HK-2 (cell line): Measurements from ENCODE around the gene ADCY5.

Experiments used
- DNase-seq: peaks from one replicate; pipeline ENCODE4 v3.0.0-alpha.2; 2018; ENCODE audit not compliant: unreplicated experiment

Gene ADCY5

DNA sequence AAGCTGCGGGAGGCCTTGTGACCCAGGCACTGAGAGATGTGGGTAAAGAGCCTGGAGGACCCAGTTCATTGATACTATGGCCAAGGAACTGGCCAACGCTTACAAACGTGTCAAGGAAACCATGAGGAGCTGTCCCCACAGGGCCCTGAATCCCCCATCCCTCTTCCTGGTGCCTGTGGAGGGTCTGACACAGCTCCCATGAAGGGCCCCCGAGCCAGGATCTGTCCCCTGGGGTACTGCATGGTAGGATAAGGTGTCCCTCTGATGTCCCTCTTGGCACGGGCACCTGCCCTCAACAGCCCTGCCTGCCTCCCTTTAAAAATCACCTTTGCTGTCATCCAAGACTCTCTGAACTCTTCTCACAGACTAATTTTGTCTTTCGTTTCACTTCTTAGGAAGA lies 122.4 kb downstream of the ADCY5 start:
- DNase-seq, result no peak

DNA sequence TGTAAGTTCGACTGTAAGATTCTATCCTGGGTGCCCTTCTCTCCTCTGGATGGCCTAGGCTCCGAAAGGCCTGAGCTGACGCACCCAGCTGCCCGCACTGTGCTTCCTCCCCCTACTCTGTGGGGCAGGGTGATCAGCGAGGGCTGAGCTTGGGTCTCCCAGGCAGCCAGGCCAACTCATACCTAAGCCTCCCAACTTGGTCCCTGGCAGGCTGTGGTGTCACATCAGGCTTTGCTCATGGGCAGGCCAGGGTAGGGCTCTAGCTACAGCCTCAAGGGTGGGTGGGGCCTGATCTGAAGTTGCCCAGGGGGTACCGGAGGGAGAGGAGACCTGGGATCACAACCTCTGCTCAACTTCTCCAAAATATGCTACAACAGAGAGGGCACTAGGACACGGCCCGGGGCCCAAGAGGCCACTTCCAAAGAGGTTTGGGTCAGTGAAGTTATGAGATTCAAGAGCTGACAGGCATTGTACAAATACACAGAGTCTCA lies 123.1 kb downstream of the ADCY5 start:
- no peak for DNase-seq

DNA sequence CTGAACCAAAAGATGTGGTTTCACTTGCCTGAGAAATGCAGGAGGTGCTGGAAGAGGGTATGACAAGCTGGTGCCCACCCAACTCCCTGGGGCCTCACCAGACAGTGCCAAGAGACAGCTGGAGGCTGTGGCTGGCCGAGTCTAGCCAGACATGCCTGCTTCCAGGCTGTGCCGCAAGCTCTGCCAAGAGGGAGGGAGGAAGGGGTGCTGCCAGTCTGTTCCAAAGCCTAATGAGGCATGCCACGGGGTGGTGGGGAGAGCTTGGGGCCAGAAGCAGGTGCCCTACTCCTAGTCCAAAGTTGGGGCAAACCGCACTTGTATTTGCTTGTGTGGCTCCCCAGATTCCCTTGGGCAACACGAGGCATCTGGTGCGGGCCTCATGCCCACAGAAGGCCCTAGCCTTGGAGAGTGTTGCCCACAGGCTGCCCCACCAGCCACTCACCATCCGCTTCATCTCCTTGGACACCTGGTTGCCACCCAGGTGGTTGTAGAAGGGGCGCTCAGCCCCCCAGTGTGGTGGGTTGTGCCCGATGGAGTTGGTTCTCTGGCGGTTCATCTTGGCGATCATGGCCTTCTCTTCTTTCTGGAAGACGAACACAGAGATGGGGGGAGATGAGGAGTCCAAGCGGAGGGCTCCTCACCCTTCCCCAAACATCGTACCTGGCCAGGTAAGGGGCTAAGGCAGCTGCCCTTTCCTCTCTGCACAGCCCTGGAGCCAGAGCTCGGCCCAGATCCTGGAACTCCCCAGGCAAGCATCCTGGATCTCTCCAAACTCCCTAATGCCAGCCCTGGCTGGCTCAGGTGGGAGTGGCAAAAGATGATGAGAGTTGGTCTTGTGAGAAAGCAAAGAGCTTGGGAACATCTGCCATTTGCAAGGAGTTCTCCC lies 123.8 kb downstream of the ADCY5 start:
- no peak for DNase-seq

DNA sequence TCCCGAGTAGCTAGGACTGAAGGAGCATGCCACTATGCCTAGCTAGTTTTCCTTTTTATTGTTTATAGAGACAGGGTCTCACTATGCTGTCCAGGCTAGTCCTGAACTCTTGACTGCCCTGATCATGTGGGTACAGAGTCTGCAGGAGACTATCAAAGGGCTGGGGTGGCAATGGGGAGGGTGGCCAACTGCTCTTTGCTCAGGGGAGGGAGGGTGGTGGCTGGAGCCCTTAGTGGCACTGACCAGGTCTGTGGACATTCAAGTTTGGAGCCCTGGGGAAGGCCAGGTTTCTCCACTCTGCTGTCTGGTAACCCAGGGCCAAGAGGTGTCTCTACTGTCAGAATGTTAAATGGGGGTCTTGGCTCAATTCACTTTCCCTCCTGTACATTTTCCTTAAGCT lies 125.1 kb downstream of the ADCY5 start:
- DNase-seq, result no peak

DNA sequence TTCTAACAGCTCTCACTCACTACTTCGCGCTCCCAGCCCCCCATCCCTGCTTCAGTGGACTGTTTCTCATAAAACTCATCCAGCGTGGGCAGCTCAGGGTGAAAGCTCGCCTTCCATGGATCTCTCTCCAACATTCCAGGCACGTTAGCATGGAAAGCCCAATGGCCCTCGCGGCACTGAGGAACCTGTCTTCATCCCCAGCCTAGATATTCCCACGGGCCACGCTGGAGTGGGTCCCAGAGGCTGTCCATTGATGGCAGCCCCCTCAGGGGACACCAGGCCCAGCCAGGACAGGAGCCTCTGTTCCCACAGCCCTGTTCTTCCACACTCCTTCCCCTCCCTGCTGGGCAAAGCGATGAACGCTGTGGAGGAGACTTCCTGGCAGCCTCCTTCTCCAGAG lies 126.0 kb downstream of the ADCY5 start:
- DNase-seq, result no peak

DNA sequence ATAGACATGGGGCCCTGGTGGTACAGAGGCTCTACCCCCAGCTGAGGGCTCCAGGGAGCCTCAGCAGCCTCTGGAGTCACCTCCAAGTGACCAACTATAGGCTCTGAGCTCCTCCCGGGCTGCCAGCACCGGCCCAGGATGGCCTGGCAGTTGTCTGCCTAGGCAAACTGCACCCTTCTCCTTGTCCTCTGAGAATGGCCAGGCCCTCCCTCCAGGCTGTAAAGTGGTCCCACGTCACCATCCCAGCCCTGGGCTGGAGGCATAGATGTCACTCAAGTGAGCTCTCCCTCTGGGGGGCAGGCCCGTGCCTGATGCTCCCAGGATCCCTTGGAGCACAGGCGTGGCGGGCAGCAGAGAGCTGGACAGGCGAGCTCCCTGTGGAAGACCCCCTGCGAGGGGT lies 127.1 kb downstream of the ADCY5 start:
- DNase-seq, result no peak

DNA sequence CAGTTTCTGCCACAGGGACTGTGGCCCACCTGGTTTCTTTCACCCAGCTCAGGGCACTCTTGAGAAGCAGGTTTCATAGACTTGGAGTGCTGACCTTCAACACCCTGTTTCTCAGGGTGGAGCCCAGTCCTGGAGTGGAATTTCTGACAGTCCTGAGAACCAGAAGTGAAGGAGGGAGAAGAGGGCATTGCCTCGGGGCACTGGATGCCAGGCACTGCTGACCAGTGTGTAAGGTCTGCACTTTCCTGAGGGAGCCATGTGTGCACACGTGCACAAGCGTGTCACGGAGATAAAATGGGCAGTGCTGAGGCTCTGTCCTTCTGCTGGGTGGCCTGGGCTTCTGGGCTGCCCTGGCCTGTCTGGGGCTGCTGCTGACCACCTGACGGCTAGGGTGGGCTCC lies 128.7 kb downstream of the ADCY5 start:
- DNase-seq, result no peak

DNA sequence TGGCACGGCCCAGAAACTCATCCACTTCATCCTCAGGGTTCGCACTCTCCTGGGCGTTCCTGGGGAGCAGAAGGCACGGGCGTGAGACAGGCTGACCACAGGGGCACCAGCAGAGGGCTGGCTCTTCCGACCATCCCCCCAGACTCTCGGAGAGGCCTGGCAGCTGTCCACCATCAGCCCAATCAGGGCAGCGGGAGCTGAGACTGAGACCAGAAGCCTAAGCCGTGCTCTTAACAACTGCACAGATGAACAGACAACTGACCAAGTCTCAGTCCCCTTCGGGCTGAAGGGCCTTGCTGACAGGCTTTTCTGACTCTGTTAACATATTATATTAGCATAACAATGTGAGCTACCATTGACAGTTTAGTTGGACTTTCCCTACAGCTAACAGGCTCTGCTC lies 129.1 kb downstream of the ADCY5 start:
- no peak for DNase-seq

DNA sequence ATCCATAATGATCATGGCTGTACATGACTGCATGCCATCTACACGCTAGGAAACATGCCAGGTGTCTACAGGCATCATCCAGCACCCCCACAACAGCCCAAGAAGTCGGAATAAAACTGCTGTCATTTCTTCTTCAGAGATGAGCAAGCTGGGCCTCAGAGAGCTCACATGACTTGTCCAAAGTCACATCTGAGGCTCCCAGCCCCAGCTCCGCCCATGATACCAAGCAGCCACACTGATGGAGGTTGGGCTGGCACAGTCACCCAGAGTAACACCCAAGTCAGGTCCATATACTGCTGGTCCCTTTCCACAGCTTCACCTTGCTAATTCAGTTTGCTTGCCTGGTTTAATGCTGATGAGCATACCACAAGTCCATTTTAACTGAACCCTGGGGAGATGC lies 130.5 kb downstream of the ADCY5 start:
- DNase-seq, result no peak

DNA sequence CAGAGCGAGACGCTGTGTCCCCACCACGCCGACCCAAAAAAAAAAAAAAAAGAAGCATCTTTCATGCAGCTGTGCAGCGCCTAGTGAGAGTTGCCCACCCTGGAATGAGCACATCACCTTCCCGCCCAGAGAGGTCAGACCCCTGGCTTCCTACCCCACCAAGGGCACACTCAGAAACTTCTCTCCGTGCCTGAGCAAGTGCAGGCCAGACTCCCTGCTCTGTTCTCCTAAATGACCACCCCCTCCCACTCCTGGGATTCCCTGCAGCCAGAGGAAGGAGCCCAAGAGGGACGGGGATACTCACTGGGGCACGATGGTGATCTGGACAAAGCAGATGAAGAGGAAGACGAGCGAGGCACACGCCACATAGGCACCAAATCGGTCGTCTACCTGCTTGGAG lies 131.2 kb downstream of the ADCY5 start:
- no peak for DNase-seq

DNA sequence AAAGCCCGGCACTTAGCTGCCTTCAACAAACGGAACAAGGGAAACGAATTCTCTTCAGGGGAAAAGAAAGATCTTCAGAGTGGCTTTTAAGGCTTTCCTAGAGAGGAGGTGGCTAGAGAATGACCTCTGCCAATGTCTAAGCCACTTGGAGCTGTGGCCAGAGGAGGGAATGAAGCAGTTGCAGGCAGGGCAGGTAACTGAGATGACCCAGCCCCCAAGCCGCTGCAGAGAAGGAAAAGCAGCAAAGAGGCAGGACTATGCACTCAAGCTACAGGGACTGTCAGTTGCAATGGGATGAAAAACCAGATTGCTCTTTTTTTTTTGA lies 133.7 kb downstream of the ADCY5 start:
- DNase-seq, result no peak

DNA sequence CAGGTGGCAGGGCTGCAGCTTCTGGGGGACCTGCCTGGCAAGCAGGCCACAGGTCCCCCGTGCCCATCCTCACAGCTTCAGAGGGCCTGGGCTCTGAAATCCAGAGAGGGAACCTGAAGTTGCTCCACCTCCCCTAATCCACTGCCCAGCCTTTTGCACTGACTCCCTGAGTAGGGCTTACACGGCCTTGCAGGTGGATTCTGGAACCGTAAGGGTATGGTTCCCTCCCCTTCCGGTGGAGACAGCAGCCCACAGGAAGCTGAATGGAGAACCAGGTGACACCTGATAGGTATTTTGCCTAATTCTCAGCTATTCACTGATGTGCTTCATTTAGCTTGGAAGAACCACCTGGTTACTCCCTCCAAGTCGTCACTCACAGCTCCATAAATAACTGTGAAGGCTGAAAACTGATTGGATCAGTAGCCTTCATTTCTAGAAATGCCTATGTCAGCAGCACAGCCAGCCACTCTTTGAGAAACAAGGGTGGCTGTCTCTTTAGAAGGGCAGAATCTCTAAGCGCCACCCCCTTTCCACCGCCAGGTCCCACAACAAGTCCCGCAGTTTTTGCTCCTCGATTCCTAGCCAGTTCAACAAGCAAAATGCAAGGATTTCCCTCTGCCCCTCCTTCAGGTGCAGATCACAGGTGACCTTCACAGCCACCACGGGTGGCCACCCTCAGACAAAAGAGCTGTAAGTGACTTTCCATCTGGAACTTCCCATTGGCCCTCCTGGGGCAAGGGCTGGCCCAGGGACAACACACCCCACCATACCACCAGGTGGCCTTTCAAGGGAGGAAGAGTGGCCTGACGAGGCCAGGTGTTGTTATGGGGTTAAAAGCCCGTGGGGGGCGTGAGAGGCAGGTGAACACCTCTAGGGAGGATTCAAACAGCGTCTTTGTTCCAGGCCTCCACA lies 134.3 kb downstream of the ADCY5 start:
- DNase-seq, result no peak

DNA sequence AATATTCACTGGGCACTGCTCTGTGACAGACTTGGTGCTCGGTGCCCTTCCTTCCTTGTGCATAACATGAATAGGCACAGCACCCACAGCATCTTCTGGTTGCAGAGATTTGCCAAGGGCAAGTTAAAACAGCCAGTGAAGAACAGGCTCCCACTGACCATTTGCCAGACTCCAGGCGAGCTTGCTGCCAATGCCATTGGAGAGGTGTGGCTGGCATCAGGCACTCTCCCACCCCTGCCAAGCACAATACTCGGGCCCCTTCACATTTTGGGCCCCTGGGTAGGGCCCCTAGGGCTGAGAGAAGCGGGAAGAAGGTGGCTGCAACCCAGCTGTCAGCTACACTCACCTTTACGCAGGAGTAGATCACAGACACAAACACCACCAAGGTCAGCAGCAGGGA lies 135.0 kb downstream of the ADCY5 start:
- no peak for DNase-seq

DNA sequence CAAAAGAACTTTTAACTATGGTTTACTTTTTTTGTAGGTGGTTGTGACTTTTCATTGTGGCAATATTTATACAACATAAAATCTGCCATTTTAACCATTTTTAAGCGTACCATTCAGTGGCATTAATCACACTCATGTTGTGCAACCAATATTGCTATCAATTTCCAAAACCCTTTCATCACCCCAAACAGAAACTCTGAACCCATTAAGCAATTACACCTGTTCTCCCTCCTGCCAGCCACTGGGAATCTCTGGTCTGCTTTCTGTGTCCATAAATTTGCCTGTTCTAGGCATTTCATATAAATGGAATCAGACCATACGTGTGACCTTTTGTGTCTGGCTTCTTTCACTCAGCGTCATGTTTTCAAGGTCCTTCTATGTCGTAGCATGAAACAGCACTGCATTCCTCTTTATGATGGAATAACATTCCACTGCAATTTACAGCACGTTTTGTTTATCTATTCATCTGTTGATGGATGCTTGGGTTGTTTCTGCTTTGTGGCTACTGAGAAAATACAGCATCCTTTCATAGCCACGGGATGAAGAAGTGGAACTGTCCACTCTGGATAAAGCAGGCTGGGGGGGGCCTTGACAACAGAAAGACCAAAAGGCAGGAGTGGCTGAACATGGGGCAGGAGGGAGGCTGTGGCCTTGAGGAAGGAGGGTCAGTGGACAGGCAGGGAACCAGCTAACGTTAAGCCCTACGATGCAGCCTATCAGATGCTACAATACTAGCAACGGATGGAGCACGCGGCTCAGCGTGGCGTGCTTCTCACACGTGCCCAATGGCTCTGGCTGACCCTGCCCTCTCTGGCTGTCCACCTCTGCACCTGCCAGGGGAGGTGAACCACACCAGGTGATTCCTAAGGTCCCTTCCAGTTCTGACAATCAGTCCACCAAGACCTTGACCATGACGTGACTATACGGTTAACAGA lies 136.3 kb downstream of the ADCY5 start:
- no peak for DNase-seq

DNA sequence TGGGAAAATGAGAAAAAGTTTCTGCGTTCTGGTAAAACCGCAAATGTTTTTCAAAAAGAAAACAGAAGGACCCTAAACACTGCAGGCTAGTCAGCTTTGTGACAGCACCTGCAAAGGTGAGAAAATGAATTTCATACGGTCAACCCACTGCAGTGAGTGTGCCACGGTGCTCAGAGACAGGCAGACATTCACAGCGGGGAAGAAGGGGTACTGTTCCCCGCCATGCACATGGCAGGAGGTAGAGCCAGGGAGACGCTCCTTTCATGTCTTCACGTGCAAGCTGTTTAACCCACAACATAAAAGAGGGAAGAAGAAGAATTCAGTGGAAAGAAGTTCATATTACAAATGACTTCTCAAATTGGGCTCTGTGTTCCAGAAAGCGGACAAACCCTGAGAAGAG lies 137.7 kb downstream of the ADCY5 start:
- no peak for DNase-seq

DNA sequence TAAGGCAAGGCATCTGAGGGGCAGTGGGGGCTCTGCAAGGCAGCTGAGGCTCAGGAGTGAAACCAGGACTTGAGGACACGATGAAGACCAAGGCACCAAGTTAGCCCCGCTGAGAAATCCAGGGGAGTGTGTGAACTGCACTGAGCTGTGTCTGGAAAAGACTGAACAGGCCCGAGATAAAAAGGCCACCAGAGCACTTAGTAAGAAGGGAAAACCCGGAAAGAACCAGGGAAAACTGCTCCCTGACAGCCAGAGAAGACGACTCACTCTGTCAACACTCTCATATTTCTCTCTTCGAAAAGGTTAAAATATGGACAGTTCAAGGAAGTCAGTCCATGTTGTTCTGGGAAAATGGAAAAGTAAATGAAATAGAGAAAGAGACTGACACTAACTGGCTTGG lies 138.1 kb downstream of the ADCY5 start:
- no peak for DNase-seq

DNA sequence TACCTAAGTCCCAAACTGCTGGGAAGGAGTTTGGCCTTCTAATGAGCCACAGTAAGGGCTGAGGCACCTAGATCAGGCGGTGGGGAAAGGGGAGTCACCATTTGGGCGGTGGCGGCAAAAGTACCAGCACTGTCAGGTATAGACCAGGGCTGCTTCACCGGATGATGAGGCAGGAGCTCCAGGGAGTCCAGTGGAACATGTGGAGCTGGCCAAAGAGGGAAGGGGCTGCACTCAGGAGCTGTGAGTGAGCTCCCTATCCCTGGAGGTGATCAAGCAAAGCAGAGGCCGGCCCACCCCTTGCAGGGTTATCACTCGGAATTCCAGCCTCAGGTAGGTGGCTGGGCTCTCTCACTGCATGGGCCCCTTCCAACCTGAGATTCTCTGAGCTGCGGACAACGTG lies 138.7 kb downstream of the ADCY5 start:
- DNase-seq, result no peak

DNA sequence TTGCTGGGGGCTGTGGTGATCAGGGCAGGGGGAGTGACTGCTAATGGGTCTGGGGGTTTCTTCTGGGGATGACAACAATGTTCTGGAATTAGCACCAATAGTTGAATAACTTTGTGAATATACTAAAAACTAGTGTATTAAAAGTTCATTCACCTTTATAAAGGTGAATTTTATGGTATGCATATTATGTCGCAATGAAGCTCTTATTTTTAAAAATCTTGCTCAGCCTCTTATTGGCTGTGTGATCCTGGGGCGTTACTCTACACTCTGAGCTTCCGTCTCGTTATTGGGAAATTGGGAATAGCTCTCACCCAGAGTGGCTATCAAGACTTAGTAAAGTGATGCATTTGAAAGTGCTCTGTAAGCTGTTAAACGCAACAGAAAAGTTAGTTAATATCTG lies 141.8 kb downstream of the ADCY5 start:
- DNase-seq, result no peak

DNA sequence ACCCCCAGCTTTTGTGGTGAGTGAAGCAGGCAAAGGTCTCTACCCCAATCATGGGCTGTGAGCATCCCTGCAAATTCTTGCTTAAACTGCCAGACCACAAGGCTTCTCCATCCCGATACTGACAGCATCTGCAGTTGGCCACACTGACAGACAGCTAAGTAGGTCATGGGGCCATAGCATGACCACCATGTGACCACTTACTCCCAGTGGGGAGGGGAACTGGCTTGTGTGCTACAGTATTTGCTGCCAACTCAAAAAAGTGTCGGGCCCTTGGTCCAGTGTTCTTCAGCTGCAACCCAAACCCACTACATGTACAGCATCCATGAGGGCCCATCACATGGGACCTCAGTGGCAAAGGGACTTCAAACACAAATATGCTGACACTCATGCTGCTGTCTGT lies 143.7 kb downstream of the ADCY5 start:
- no peak for DNase-seq

DNA sequence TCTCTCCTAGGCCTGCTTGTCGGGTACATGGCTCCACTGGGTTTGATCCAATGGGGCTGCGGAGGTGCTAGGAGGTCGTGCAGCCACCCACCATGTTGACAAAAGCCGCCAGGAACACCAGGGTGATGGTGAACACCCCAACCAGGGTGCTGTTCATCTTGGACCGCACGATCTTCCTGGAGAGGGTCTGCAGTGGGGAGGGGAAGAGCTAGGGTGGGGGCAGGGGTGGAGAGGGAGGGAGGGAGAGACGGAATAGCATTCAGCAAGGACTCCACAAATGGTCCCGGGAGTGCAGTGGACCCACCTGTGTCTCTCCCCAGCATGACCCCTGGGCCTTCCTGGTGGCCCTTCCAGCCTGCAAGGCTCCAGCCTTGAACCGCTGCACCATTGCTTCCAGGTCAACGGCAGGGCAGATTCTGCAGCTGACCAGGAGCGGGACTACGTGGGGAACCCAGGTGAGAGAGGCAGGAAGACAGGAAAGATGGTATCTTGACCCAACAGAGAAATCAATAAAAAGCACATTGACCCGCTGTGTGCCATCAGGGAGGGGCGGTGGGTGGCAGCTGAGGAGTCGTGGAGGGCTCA lies 144.8 kb downstream of the ADCY5 start:
- DNase-seq, result no peak

DNA sequence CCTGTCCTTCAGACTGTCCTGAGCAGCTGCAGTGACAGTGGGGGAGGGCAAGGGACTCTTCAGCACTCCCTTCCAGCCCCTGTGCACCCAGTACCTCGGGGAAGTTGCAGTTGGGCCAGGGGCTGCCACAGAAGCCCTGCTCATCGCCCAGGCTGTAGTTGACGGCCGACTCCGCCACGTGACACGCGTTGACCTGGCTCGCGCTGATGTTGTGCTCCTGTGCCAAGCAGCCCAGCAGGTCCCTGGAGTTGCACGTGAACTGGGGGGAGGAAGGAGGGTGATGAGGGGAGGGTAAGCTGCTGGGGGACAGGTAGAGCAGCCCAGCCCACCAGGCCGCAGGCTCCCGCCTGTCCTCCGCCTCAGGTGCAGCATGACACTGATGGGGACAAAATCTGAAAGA lies 145.9 kb downstream of the ADCY5 start:
- no peak for DNase-seq
